NCI-H510A treated with DMSO at 0.1 percent for 48 hours (cell line): Measurements from ENCODE around the gene TDRD7.
"Not testable (repeated sequence)": the region's sequence is repeated elsewhere in the genome, so short reads cannot be mapped to it uniquely, and the experiment has no call there.

Source experiments
- DNase-seq: peaks from one replicate; lab custom pipeline; 2025; lab: John Stamatoyannopoulos, UW

TDRD7 gene

DNA sequence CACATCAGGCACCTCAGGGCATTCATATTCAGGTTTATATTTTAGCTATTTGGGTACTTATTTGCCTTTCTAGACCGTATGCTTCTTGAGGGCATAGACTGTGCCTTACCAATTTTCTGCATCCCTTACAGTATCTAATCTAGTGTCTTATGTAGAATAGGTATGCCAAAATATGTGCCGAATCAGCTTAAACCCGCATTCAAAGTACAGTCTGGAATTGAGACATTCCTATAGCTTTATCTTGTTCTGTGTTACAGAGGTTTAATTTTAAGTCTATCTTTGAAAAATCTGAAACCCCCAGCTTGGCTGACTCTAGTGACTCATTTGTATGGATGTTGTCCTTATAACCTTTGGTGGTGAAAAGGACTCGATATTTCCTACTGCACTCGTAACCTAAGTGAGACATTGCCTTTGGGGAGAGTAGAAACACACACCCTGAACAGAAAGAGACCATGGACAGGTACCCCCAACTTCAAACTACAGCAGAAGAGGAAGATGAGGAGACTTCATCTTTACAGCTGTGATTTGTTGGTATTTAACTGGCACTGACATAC is 62.6 kb downstream of the TDRD7 start:
- no peak for DNase-seq

GRCh38 chr9:97475059-97475458 is 63.2 kb downstream of the TDRD7 start:
- no peak for DNase-seq

GRCh38 chr9:97478301-97478981 is 66.5 kb downstream of the TDRD7 start:
- no peak for DNase-seq

DNA sequence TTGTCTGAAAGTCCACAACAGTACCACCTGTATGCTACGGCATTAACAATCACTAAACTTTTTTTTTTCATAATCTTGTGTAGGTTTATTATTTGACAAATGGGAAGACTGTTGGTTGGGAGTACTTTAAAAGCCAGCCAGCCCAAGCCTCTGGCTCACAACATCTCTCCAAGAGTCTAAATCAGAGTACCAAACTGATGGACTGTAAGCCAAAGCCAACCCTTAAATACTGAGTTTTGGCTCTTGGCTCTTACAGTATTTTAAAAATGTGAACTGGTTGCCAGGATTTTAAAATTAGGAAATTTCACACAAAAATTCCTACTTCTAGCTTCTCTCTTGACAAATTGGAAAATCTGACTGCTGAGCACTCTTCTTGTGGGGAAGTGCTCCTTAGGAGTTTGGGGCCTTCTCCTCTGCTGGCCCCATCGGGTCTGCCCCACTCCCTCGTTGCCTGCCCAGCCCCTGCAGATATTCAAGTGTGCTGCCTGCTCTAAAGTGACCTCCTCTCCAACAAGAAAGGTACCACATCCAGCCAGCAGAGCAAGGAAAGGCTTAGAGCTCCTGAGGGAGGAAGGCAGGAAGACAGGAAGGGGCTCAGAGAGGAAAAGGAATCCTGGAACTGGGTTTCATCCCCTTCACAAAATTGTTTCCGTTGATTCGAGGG is 67.7 kb downstream of the TDRD7 start:
- DNase-seq = no peak

DNA sequence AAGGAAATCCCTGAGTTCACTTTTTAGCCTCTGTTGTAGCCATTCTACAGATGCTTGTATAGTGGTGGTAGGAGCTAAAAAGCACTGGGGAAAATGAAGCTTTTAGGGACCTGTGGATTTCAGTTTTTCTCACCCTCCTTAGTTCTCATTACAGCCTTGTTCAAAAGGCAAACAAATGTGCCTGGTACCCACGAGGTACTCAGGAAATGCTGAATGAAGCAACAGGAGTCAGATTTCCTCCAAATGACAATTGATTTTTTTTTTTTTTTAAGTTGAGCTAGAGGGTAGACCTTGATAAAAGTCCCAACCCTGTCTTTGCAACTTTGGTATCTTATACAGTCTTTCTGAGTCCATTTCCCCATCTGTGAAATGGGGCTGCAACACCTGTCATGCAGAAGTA is 68.3 kb downstream of the TDRD7 start:
- DNase-seq = no peak

GRCh38 chr9:97480749-97481148 is 68.9 kb downstream of the TDRD7 start:
- DNase-seq = no peak

- no peak for DNase-seq
These were observed 72.2 kb downstream of the TDRD7 start for GRCh38 chr9:97484134-97484533.

GRCh38 chr9:97487107-97487506 is 75.2 kb downstream of the TDRD7 start:
- DNase-seq = no peak

DNA sequence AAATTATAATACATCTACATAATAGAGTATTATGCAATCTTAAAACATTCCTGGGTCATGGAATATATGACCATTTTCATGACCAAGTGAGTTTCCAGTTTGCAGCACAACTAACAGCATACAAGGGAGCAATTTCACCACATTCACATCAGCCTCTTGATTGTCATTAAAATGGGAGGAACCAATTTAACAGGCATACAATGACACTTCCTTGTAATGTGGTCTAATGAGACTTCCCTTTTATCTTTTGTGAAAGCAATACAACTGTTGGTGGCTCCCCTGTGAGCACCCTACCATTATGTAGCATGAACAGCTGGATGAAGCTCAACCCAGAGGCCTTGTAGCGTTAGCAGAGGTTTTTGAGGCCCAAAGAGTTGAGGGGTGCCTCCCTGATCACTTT is 76.0 kb downstream of the TDRD7 start:
- DNase-seq = no peak

DNA sequence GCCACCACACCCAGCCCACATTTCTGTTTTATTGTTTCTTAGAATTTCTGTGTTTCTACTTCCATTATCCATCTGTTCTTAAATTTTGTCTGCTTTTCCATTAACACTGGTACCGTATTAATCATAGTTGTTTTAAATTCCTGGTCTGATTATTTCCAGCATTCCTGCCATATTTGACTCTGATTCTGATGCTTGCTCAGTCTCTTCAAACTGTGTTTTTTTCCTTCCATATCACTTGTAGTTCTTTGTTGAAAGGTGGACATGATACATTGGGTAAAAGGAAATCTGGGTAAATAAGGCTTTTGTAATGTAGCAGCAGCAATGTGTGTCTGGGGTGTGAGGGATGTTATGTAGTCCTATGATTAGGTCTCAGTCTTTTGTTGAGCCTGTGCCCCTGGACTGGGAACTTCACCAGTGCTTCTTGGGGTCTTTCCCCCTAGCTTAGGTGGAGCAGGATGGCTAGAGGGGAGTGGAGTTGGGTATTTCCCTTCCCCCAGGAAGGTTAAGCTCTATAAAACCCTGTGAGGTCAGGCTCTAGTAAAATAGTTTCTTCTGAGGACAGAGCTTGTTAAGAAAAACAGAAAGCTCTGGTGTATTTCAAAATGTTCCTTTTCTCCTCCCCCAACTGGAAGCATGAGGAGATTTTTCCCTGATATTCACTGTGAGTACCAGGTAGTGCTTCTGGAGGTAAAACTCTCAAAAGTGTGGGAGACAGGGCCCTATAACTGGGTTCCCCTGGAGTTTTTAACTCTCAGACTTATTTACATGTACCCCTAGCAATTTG is 79.5 kb downstream of the TDRD7 start:
- no peak for DNase-seq

GRCh38 chr9:97497558-97498375 is 85.9 kb downstream of the TDRD7 start:
- not testable (repeated sequence) for DNase-seq

DNA sequence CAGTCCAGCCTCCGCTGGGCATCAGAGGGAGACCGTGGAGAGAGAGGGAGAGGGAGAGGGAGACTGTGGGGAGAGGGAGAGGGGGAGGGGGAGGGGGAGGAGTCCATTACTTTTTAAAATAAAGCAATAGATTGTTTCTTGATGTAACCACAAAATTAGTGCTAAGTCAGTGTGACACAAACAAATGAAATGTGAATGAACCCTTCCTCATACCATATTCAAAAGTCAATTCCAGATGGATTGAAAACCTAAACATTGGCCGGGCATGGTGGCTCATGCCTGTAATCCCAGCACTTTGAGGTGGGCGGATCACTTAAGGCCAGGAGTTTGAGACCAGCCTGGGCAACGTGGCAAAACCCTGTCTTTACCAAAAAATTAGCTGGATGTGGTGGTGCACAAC is 87.0 kb downstream of the TDRD7 start:
- DNase-seq = not testable (repeated sequence)

DNA sequence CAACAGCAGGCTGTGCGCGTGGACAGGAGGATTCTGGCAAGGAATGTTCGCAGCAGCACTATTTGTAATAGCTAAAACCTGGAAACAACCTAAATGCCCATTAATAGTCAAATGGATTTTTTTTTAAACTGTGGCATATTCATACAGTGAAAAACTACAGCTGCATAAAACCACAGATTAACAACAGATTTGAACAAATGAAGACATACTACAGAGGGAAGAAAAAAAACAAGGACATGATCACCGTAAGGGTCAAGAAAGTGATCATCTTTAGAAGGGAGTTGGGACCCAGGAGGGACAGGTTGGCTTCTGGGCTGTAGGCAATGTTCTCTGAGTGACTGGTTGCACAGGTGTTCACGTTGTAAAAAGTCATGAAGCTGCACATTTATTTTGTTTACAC is 88.4 kb downstream of the TDRD7 start:
- no peak for DNase-seq

DNA sequence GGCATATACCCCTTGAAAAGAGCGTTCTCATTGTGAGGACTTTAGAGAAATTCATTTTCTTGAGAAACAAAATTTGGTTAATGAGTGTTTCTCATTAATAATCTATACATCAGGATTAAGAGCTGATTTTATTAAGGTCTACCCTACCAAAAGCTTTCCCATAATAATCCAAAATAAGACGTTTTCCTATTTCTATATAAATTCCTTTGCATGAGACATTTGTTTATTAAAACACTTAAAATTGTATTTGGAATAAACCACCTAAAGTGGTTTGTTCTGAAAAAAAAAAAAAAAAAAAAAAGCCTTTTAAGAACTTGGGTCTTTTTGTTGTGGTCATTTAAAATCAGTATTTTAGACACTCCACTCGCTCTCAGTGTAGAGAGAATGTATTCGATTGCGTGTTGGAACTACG is 88.9 kb downstream of the TDRD7 start:
- no peak for DNase-seq

DNA sequence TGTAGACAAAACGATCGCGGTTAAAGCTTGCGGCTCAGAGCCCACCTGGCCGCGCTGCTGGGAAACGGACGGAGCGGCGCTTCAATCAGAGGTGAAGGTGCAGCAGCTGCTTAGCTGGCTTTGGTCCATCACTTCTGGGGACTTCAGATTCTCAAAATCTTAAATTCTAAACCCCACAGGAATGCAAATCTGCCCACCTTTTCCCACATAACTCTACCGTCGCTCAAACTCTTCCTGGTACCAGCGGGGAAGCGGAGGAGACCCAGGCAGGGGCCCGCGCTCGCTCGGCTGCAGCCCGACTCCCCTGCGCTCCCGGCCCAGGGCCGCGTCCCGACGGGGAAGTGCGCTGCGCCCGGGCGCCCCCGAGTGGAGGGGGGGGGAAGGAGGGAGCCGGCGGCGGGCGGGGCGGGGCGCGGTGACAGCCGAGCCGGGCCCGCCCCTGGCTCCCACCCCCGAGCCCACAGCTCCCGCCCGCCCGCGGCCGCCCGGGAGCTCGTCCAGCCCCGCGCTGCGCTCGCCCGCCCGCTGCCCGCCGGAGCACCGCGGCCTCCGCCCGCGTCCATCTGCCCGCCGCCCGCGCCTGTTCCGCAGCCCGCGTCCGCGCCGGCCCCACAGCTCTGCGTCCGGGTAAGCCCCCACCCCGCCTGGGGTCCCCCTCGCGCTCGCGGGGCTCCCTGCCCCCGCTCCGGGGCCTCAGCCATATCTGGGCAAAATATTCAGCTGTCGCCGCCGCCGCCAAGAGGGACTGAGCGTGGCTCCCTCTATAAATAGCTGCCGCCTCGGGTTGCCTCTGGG is 89.5 kb downstream of the TDRD7 start, which contains the start of gene TMOD1:
Gene TMOD1 (plus strand): TSS at position 490 of the 795 bp plus-strand sequence. CDS start 22,523 bp downstream, outside the sequence.
- DNase-seq = peak; percentile 83

DNA sequence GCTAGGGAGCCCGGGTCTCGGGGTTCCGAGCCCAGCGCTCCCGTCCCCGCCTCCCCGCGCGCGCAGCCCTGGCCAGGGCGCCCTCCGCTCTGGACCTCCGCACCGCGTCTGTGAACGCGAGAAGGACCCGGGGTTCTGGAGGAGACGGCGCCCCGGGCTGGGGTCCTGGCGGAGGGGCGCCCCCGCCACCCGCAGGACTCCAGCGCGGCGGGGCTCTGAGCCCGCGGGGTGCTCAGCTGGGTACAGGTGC is 90.0 kb downstream of the TDRD7 start:
- no peak for DNase-seq

DNA sequence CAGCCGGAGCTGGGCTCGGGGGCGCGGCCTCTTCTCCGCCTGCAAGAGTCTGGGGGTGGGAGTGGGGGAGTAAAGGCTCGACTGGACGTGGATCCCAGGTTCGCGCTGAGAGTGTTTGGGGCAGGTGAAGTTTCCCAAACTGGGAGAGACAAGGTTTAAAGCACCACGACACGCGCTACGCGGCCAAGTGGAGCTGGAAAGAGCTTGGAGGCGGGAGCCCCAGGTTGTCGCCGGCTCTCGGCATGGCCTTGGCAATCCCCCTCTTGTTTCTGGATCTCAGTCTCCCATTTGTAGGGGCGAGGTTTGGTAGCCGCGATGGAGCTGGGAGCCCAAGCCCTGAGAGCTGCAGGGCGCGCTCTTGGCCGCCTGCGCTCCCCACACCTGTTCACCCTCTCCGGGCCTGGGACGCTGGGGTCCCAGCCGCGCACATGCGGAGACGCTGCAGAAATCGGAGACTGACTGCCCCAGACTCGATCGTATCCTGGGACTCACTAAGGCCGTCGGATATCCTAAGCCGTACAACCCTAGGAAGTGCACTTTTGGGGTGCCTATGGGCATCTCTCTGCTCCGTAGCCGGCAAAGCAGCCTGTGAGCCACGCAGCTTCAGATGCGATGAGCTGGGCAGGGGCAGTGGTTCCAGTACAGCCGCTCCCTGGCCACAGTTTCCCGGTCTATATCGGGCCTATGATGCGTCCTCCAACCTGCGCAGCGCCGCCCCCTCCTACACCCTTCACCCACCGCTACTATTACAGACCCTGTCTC is 90.5 kb downstream of the TDRD7 start:
- DNase-seq = no peak

- no peak for DNase-seq
These were observed 91.3 kb downstream of the TDRD7 start for GRCh38 chr9:97502984-97503861.

GRCh38 chr9:97503862-97504210 is 91.9 kb downstream of the TDRD7 start:
- no peak for DNase-seq
